Loucy (cell line): ENCODE results near the gene USPL1.

ENCODE experiments used
- H2AFZ ChIP-seq: fragments of 200-600 bp; sonication (generic); 2 replicates; pipeline ENCODE4 v1.6.0; 2016; ENCODE audit warnings: antibody characterized with exemption, mild to moderate bottlenecking, low read length, moderate library complexity
- H3F3A ChIP-seq: fragments of 200-600 bp; 2 replicates; pipeline ENCODE4 v1.6.0; 2016; ENCODE audit warnings: antibody characterized with exemption, low read depth, mild to moderate bottlenecking
- H3K27me3 ChIP-seq: fragments of 200-600 bp; sonication (generic); 2 replicates; pipeline ENCODE4 v1.6.1; 2014; ENCODE audit warnings: low read length, mild to moderate bottlenecking; ENCODE audit not compliant: insufficient read depth, poor library complexity, severe bottlenecking
- H3K36me3 ChIP-seq: fragments of 200-600 bp; sonication (generic); 2 replicates; pipeline ENCODE4 v1.6.1; 2016; ENCODE audit warnings: low read length; ENCODE audit not compliant: insufficient read depth
- H3K4me1 ChIP-seq: fragments of 200-600 bp; sonication (generic); 2 replicates; pipeline ENCODE4 v1.5.1; 2014; ENCODE audit warnings: low read length, mild to moderate bottlenecking; ENCODE audit not compliant: insufficient read depth, poor library complexity, severe bottlenecking
- H3K4me2 ChIP-seq: fragments of 200-600 bp; sonication (generic); 2 replicates; pipeline ENCODE4 v1.6.0; 2014; ENCODE audit warnings: antibody characterized with exemption, low read length, low read depth, mild to moderate bottlenecking; ENCODE audit not compliant: poor library complexity, severe bottlenecking
- H3K4me3 ChIP-seq: fragments of 200-600 bp; sonication (generic); 2 replicates; pipeline ENCODE4 v1.5.1; 2014; ENCODE audit warnings: low read length, mild to moderate bottlenecking, mixed read lengths; ENCODE audit not compliant: poor library complexity, severe bottlenecking
- H3K79me2 ChIP-seq: fragments of 200-600 bp; sonication (generic); 2 replicates; pipeline ENCODE4 v1.6.1; 2014; ENCODE audit warnings: low read length; ENCODE audit not compliant: insufficient read depth
- H3K9ac ChIP-seq: fragments of 200-600 bp; sonication (generic); 2 replicates; pipeline ENCODE4 v1.6.0; 2014; ENCODE audit warnings: mild to moderate bottlenecking, low read depth, low read length, moderate library complexity; ENCODE audit not compliant: poor library complexity, severe bottlenecking
- H3K9me2 ChIP-seq: fragments of 200-600 bp; sonication (generic); replicated peaks from 2 replicates; pipeline ENCODE4 v1.6.1; 2016; ENCODE audit warnings: low read depth, low read length, mixed read lengths
- H3K9me3 ChIP-seq: fragments of 200-600 bp; sonication (generic); 2 replicates; pipeline ENCODE4 v1.6.1; 2014; ENCODE audit warnings: mild to moderate bottlenecking, antibody characterized with exemption, low read length, low read depth; ENCODE audit not compliant: insufficient read depth
- H4K20me1 ChIP-seq: fragments of 200-600 bp; sonication (generic); 2 replicates; pipeline ENCODE4 v1.6.0; 2014; ENCODE audit warnings: antibody characterized with exemption, low read length, mild to moderate bottlenecking; ENCODE audit not compliant: insufficient read depth, poor library complexity, severe bottlenecking
- EZH2phosphoT487 ChIP-seq: fragments of 200-600 bp; IDR thresholded peaks from 2 replicates; pipeline ENCODE4 v1.6.1; 2018; ENCODE audit warnings: antibody characterized with exemption, mild to moderate bottlenecking, moderate library complexity, borderline replicate concordance
- TF ChIP-seq, protein P1 (sequence below): fragments of 200-600 bp; sonication (generic); conservative IDR thresholded peaks from 2 replicates; pipeline ENCODE4 v1.5.1; 2014; ENCODE audit warnings: mild to moderate bottlenecking, antibody characterized with exemption, low read length

The USPL1 gene

DNA sequence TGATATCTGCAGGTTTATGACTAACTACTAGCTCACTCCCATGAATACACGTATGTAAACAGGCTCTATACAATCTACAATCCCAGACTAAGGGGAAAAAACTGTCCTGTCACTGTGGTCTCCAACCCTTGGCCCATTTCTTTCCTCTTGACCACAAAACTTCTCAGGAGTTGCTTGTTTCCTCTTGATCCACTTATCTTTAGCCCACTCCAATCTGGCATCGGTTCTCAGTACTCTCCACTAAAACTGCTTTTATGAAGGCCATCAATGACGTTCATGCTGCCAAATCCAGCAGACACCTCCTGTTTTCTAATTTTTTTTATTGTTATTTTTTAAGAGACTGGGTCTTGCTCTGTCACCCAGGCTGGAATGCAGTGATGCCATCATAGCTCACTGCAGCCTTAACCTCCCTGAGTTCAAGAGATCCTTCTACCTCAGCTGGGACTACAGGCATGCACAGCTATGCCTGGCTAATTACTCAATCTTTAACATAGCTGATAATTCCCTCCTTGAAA is 31.9 kb upstream of the USPL1 start:
- Histone ChIP-seq H3F3A (no peaks in the 10 kb centered on the region; the same call in 1 of the 2 replicates), H2AFZ (no peak overlapping the region), H3K4me2 (no peak overlapping the region), H3K27me3 (no peaks in the 10 kb centered on the region), H3K4me3 (no peak overlapping the region), H3K79me2 (no peaks in the 10 kb centered on the region), H3K9me3 (no peaks in the 10 kb centered on the region), H3K4me1 (peaks cover 18% of the 10 kb centered on the region), H3K9ac (no peak overlapping the region), H4K20me1 (no peaks in the 10 kb centered on the region), H3K36me3 (no peaks in the 10 kb centered on the region), H3K9me2 (no peaks in the 10 kb centered on the region)
- TF ChIP-seq, protein P1, sequence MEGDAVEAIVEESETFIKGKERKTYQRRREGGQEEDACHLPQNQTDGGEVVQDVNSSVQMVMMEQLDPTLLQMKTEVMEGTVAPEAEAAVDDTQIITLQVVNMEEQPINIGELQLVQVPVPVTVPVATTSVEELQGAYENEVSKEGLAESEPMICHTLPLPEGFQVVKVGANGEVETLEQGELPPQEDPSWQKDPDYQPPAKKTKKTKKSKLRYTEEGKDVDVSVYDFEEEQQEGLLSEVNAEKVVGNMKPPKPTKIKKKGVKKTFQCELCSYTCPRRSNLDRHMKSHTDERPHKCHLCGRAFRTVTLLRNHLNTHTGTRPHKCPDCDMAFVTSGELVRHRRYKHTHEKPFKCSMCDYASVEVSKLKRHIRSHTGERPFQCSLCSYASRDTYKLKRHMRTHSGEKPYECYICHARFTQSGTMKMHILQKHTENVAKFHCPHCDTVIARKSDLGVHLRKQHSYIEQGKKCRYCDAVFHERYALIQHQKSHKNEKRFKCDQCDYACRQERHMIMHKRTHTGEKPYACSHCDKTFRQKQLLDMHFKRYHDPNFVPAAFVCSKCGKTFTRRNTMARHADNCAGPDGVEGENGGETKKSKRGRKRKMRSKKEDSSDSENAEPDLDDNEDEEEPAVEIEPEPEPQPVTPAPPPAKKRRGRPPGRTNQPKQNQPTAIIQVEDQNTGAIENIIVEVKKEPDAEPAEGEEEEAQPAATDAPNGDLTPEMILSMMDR: no peak
- TF ChIP-seq EZH2phosphoT487: no peak

GRCh38 chr13:30587231-30587630 is 30.5 kb upstream of the USPL1 start:
- no peak overlapping the region for H3K4me3 ChIP-seq
- TF ChIP-seq, protein P1: no peak
- TF ChIP-seq EZH2phosphoT487: no peak
- H3K27me3 ChIP-seq: no peaks in the 10 kb centered on the region
- no peaks in the 10 kb centered on the region for H4K20me1 ChIP-seq
- no peaks in the 10 kb centered on the region for H3K36me3 ChIP-seq
- H2AFZ ChIP-seq: no peak overlapping the region
- no peaks in the 10 kb centered on the region for H3K9me3 ChIP-seq
- H3K9me2 ChIP-seq: no peaks in the 10 kb centered on the region
- H3F3A ChIP-seq: no peaks in the 10 kb centered on the region; the same call in 1 of the 2 replicates
- H3K4me2 ChIP-seq: no peak overlapping the region
- peaks cover 13% of the 10 kb centered on the region for H3K4me1 ChIP-seq
- H3K79me2 ChIP-seq: no peaks in the 10 kb centered on the region
- H3K9ac ChIP-seq: no peak overlapping the region

- Histone ChIP-seq H3F3A (no peaks in the 10 kb centered on the region; the same call in 1 of the 2 replicates), H3K9me2 (no peaks in the 10 kb centered on the region), H3K27me3 (no peaks in the 10 kb centered on the region), H3K9ac (no peak overlapping the region), H3K9me3 (no peaks in the 10 kb centered on the region), H3K4me3 (no peak overlapping the region), H3K79me2 (no peaks in the 10 kb centered on the region), H4K20me1 (no peaks in the 10 kb centered on the region), H3K4me1 (peaks cover 13% of the 10 kb centered on the region), H3K4me2 (no peak overlapping the region), H3K36me3 (no peaks in the 10 kb centered on the region), H2AFZ (no peak overlapping the region)
- TF ChIP-seq EZH2phosphoT487: no peak
- TF ChIP-seq, protein P1: no peak
Measured at GRCh38 chr13:30587739-30588138, 30.0 kb upstream of the USPL1 start.
